HG03432 (cell line): Measurements from ENCODE around the gene TFEB.

Source experiments
- ATAC-seq: cut with Tn5 transposase; IDR thresholded peaks from one replicate; pipeline ENCODE4 v1.9.1; 2021; ENCODE audit warnings: mild to moderate bottlenecking, moderate library complexity; ENCODE audit not compliant: unreplicated experiment

Gene TFEB

DNA sequence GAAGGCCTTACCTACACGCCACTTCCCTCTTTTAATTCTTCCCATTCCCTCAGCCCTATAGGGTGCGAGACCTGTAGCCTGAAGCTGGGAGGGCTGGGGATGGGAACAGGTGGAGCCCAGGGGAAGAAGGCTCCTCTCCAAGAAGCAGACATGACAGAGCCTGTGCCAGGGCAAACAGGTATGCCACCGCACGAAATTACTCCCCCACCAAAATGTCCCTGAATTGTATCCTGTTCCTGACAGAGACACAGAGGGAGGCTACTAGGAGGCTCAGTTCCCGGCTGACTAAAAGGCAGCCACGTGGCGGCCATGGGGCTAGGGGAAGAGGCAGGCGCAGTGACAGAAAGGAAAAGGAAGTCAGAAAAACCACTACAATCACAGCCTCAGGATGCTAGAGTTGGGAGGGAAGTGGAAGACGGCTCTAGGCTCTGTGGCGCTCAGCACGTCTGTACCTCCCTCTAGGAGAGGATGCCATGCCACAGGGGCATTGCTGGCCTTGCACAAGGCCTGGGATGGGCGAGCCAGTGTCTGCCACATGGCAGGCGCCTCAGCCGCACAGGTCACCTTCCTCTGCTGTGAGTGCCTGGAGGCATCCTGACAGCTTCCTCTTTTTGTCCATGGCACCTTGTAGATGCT, 27.7 kb downstream of the TFEB start:
- ATAC-seq: no peak

DNA sequence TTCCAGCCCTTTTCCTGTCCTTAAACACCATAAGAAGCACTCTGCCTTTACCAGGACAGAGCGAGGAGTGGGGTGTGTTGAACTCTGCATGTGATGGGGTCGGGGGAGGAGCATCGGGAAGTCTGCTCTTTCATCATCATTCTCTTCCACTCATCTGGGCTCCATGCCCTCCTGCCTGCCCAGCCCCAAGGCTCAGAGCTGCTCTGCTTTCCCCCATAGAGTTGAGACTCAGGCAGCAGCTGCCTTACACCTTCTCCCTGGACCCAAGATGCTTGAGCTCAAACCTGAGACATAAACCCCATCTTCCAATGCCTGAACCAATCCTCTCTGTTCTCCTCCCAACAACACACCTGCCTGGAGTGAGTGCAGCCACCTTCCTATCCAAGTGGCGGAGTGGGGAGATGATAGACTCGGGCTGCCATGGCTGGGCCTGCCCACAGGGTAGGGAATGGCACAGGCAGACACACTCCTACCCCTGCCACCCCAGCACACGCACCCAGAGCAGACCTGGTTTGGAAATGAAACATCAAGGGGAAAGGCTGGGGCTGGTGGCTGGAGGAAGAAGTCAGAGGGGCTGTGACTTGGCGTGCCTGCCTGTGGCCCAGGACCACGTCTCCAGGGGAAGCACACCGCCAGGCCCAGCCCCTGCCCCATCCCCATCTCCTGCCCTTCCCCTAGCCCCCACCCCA, 28.4 kb downstream of the TFEB start:
- peak; percentile 18 for ATAC-seq

DNA sequence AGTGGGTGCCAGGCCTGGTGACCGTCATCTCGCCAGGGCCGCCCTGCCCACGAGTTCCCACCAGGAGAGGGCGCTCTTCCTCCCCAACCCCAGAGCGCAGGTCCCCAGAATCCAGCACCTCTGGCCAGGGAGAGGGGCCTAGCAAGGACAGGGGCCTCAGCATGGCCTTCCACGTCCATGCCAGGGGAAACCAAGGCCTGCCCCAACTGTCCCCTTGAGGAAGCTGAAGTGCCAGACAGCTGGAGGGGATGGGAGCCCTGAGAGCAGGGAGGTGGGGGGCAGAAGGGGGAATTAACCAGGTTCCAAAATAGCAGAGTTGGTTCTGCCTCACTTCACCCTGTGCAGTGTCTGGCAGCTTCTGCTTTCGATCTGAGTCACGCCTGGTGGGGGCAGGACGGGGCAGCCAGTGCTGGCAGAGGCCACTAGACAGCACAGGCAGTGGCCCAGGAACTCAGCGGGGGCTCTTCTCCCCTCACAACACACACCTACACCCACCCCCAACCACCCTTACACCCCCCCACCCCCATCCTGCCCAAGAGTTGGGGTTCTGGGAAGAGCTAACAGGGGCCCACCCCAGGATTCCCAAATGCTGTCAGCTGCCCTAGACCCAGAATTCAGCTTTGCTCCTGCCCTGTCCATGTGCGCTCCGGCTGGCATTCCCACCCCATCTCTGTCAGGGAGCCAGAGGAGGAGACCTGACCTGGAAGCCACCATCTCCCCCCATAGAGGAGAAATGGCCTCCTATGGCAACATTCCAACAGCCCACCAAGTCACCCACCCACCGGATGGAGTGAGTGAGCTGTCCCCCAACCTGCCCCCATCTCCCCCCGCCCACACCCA, 29.2 kb downstream of the TFEB start:
- ATAC-seq: peak; percentile 74

DNA sequence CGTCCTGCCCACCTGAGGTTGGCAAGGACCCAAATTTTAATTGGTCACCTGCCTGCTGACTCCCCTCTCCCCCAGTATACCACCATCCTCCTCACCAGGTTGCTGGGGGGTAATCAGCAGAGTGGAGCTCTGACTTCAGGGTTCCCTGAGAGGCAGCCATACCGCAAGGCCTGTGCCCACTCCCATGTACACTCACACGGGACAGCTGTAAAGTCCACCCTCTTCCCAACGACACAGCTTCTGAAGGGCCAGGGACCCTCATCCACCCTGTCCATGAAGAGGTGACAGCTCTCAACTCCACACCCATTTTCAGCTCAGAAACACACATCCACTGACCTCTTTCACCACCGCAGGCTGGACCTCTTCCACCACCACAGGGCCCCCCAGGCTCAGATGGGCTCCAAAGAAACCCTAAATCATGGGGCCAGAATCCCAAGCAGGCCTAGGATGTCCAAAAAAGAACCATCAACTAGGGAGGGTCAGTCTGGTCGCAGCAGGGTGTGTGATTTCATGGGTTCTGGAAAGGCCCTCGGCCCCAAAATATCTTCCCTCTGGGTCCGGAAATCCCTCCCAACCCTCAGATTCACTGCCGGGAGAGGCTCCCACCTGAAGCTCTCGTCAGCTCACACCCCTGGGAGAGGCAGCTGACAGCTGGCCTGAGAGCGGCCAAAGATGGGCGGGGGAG, 30.0 kb downstream of the TFEB start:
- no peak for ATAC-seq

DNA sequence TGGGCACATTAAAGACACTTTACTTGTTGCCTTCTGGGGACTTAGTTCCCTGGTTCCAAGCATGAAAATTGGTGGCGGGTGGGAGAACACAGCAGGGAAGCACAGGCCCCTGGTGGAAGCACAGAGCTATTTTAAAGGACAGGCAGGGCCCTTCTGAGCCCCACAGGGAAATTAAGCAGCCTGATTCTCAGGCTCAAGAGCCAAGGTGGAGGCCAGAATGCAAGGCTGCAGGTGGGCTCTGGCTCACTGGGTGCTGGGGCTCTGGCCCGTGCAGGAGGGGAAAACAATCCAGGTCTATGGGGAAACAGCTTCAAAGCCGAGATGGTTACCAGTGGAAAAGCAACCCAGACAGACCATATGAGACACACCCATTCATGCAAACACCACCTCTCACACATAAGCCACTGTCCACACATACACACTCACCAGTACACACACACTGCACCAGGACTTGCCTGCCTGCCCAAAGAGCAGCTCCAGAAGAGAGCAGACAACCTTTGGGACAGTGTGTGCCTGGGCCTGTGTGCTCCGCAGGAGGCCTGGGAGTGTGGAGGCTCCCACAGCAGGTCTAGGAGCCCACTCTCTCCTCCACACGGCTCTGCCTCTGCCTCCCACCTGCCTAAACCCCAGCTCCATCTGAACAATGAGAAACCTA, 30.6 kb downstream of the TFEB start:
- no peak for ATAC-seq

GRCh38 chr6:41704028-41704427, 31.4 kb downstream of the TFEB start:
- ATAC-seq: no peak

DNA sequence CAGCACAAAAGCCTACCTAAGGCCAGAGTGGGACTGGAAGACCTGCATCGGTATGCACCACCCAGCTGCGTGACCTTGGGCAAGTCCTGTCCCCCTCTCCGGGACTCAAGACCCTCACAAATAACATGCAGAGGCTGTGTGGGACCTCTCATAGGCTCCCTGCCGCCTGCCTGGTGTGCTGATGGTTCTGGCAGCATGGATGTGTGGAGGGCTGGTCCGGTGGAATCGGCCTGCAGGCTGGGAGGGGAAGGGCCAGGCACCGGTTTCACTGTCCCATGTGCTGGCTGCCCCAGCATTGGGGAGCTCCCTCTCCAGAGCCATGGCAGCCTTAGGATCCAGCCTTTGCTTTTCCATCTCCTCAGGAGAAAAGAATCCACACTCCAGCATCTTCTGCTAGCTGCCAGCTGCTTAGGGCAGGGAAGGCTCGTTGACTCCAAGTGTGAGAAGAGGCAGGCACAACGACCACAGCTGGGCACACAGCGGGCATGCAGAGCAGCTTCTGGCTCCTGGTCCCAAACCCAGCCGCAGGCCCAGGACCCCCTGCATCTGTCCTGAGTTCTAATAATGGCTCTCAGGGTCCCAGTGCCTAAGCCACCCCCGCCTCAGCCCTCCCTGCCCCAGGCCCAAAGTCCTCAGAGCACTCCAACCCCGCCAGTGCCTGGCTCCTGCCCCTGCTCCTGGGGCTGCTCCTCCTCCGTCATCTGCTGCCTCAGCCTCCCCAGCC, 32.5 kb downstream of the TFEB start:
- ATAC-seq: no peak

DNA sequence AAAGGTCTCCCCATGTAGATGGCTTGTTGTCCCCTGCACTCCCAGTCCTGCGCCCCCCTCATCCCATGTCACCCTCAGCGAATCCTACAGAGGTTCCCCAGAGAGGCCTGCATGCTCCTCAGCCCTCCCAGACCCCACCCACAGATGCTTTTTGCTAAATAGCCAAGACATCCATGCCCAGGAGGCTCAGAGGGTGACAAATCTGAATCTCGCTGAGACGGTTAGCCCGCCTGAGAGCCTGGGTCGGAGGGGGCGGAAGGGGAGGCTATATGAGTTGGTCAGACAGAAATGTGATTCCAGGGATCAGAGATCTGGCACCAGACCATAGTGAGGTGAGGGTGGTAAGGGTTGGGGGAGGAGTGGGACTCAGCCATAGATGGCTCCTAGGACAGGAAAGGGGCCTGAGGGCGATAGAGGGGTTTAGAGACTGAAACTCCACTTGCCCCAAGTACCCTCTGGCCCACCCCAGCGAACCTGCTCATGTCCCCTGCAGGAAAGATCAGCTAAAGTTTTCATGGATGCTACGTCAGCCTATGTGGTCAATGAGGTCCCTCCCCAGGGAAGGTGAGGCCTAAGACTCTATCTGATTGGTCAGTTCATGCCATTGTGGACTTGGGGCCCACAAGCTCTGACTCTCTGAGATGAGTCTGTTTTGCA, 33.2 kb downstream of the TFEB start:
- no peak for ATAC-seq

DNA sequence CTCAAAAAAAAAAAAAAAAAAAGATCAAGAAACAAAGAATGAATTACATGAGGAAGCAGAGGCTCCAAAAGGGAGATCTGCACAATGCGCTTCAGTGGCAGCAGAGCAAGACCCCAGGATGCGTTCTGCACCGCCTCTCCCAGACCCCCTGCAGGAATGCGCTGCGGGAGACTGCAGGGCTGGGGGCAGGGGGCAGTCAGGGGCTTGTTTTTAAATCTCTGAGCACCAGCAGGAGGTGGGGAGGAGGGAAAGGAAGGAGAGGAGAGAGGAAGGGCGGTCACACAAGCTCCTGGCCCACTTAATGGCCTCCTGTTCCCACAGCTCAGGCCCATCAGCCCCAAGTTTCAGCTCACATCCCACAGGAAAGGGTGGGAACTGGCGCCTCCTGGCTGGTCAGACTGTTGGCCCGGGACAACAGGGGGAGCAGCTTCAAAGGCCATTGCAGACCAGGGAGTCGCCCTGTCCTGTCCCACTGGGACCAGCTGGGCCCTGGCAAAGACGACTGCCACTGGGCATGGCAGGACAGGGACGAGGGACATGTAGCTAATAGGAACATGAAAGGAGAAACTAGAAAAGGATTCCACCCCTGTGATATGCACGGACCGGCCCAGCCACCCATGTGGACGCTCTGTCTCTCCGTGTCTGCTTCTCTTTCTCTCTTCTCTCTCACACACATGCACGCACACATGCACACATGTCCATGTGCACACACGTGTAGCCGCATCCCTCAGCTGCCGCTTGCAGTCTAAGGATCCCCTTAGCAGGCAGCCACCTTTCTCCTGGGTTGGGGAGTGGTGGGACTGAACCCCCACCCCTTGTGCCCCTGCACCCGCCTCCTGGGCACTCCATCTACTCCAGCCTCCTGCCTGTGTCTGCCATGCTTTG, 34.7 kb downstream of the TFEB start:
- ATAC-seq: no peak

GRCh38 chr6:41699063-41699462, 36.3 kb downstream of the TFEB start:
- ATAC-seq: no peak

DNA sequence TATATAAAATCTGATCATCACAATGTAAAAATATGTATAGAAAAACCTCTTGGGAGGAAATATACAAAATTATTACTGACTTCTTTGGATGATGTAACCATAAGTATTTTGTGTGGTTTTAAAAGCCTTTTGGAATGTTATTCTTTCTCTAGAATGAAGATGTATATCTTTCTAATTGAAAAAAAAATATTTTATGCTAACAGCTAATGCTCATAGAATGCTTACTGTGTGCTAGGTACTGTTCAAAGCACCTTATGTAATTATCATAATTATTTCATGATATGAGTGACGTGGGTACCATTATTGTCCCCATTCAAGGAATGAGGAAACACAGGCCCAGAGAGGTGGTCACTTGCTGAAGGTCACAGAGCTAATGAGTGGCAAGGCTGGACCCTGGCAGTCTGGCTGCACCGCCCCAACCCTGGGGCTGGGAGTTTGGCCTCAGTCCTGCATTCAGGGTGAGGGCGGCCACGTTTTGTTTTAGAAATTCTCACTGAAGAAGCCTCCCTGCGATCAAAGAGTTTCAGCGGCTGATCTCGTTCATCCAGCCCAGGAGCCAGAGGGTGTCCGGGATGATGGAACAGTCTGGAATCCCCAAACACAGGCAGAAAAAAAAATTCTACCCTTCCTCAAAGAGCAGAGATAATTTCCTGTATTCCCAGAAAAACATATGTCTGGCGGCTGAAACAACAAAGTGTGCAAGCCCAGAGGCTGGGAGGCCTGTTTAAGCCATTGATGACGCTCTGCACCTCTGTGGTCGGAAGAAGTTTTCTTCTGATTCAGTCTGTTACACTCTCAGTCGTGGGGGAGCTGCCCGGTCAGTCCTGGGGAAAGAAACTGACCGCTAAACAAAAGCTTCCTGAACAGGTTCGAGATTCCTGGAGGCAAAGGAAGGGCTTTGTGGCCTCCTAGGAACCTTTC, 37.3 kb downstream of the TFEB start:
- no peak for ATAC-seq

- ATAC-seq: no peak
These were observed 38.6 kb downstream of the TFEB start for GRCh38 chr6:41696788-41697187.

- no peak for ATAC-seq
These were observed 39.6 kb downstream of the TFEB start for GRCh38 chr6:41695825-41696224.

- no peak for ATAC-seq
These were observed 40.4 kb downstream of the TFEB start for GRCh38 chr6:41694815-41695526.

DNA sequence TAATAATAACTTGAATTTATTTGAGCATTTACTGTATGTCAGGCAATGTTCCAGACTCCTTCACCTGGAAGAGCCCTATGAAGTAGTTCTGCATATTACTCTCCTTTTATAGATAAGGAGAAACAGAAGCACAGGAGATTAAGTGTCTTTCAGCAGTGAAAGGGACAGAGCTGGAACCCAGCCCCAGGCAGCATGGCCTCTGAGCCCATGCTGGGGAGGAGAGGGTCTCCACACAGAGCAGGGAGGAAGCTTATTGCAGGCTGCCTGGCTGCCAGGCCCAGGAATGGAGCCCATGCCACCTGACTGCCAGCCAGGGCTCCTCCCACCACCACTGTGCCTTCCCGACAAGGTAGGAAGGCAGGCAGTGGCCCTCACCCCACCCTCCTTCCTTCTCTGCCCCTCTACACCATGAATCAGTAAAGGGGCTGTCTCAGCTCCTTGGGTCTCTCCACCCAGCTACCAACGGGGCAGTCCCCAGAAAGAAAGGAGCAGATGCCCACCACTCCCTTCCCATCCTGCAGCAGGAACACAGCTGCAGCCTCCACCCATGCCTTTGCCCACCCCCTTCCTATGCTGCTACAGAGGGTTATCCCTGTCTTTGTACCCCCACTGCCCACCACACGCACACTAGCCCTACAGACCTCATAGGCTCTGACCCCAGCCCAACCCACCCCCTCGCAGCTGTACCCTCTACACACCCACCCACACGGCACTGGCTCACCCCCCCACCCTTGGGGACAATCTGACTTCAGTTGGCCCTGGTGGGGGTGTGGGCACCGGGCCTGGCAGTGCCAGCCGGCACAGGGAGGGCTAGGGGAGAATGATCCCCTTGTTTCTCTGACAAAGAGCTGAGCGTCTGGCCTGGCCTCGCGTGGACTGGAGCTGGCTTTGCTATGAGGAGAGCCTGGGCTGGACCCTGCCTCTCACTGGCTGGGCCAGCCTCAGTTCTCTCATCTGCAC, 41.8 kb downstream of the TFEB start:
- ATAC-seq: no peak

DNA sequence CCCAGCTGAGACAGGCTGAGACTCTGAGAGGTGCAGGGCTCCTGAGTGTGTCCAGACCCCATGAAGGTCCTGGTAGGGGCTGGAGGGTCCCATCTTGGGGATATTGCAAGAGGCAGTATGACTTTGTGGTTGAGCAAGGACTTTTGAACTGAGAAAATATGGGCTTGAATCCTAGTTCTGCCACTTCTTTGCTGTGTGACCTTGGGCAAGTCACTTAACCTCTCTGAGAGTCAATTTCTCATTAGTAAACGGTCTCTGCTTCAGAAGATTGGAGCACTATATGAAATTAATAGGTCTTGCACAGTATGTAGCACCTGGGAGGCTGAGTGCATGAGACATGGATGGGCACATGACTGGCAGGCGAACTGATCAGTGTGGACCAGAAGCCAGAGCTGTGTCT, 42.7 kb downstream of the TFEB start:
- no peak for ATAC-seq
